ENCODE data around the gene FOXL1. TPM values are rescaled to one million over a fixed set of nuclear protein-coding genes. Genes with fewer than 3 reads are reported as not detected.

Gene FOXL1
- total and polyA plus RNA-seq, 4 donors, result 0.41 to 2.5 (median 1.4) TPM

GRCh38 chr16:86597880-86598606, 19.7 kb downstream of the FOXL1 start:
- Histone ChIP-seq H3K4me3 (no peak overlapping the region), H3K27ac (ENCODE audit: low read depth in 1 of 2, low read length in 1 of 2) (no peak overlapping the region), H3K4me1 (ENCODE audit: control insufficient read depth in 5 of 5, insufficient read depth in 5 of 5, low read length in 5 of 5) (peaks cover 0 to 8% (median 0%) of the 10 kb centered on the region in 5 donors), H3K36me3 (ENCODE audit: control insufficient read depth in 4 of 4, insufficient read depth in 4 of 4, low read length in 4 of 4) (no peaks in the 10 kb centered on the region), H3K9ac (ENCODE audit: insufficient read depth in 1 of 2, low read length in 2 of 2) (no peak overlapping the region), H3K27me3 (ENCODE audit: control insufficient read depth in 3 of 3, insufficient read depth in 3 of 3, low read length in 2 of 3) (peaks cover 0 to 49% (median 42%) of the 10 kb centered on the region in 3 donors), H3K9me3 (ENCODE audit: control insufficient read depth in 4 of 4, insufficient read depth in 3 of 4, low read length in 3 of 4) (no peaks in the 10 kb centered on the region)
- WGBS, 2 donors, result 45 to 61% methylated on average over 7 of the region's 7 CpGs
- DNase-seq (no peak), ATAC-seq (ENCODE audit: insufficient read depth, low FRiP score) (no peak)
- TF ChIP-seq, protein P1, sequence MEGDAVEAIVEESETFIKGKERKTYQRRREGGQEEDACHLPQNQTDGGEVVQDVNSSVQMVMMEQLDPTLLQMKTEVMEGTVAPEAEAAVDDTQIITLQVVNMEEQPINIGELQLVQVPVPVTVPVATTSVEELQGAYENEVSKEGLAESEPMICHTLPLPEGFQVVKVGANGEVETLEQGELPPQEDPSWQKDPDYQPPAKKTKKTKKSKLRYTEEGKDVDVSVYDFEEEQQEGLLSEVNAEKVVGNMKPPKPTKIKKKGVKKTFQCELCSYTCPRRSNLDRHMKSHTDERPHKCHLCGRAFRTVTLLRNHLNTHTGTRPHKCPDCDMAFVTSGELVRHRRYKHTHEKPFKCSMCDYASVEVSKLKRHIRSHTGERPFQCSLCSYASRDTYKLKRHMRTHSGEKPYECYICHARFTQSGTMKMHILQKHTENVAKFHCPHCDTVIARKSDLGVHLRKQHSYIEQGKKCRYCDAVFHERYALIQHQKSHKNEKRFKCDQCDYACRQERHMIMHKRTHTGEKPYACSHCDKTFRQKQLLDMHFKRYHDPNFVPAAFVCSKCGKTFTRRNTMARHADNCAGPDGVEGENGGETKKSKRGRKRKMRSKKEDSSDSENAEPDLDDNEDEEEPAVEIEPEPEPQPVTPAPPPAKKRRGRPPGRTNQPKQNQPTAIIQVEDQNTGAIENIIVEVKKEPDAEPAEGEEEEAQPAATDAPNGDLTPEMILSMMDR (IDR thresholded peaks at IDR 0.05; ENCODE audit: control extremely low read depth, extremely low read depth), result no peak

GRCh38 chr16:86598607-86599565, 20.5 kb downstream of the FOXL1 start:
- WGBS, 2 donors, result 52 to 60% methylated on average over 22 of the region's 22 CpGs
- peaks cover 0 to 42% (median 35%) of the 10 kb centered on the region in 3 donors for H3K27me3 ChIP-seq (ENCODE audit: control insufficient read depth in 3 of 3, insufficient read depth in 3 of 3, low read length in 2 of 3)
- no peak for DNase-seq
- H3K4me3 ChIP-seq, result no peak overlapping the region
- no peak overlapping the region for H3K27ac ChIP-seq (ENCODE audit: low read depth in 1 of 2, low read length in 1 of 2)
- TF ChIP-seq, protein P1 (IDR thresholded peaks at IDR 0.05; ENCODE audit: control extremely low read depth, extremely low read depth), result no peak
- no peaks in the 10 kb centered on the region for H3K36me3 ChIP-seq (ENCODE audit: control insufficient read depth in 4 of 4, insufficient read depth in 4 of 4, low read length in 4 of 4)
- peaks cover 0 to 8% (median 0%) of the 10 kb centered on the region in 5 donors for H3K4me1 ChIP-seq (ENCODE audit: control insufficient read depth in 5 of 5, insufficient read depth in 5 of 5, low read length in 5 of 5)
- H3K9ac ChIP-seq (ENCODE audit: insufficient read depth in 1 of 2, low read length in 2 of 2), result no peak overlapping the region
- ATAC-seq (ENCODE audit: insufficient read depth, low FRiP score), result no peak
- H3K9me3 ChIP-seq (ENCODE audit: control insufficient read depth in 4 of 4, insufficient read depth in 3 of 4, low read length in 3 of 4), result no peaks in the 10 kb centered on the region

- TF ChIP-seq, protein P1 (IDR thresholded peaks at IDR 0.05; ENCODE audit: control extremely low read depth, extremely low read depth), result no peak
- Histone ChIP-seq H3K9ac (ENCODE audit: insufficient read depth in 1 of 2, low read length in 2 of 2) (no peak overlapping the region), H3K36me3 (ENCODE audit: control insufficient read depth in 4 of 4, insufficient read depth in 4 of 4, low read length in 4 of 4) (no peaks in the 10 kb centered on the region), H3K4me3 (no peak overlapping the region), H3K27me3 (ENCODE audit: control insufficient read depth in 3 of 3, insufficient read depth in 3 of 3, low read length in 2 of 3) (peaks cover 4 to 25% (median 16%) of the 10 kb centered on the region in 3 donors), H3K9me3 (ENCODE audit: control insufficient read depth in 4 of 4, insufficient read depth in 3 of 4, low read length in 3 of 4) (no peaks in the 10 kb centered on the region), H3K4me1 (ENCODE audit: control insufficient read depth in 5 of 5, insufficient read depth in 5 of 5, low read length in 5 of 5) (peaks cover 0 to 6% (median 0%) of the 10 kb centered on the region in 5 donors), H3K27ac (ENCODE audit: low read depth in 1 of 2, low read length in 1 of 2) (no peak overlapping the region)
- DNase-seq, result no peak
- ATAC-seq (ENCODE audit: insufficient read depth, low FRiP score), result no peak
- WGBS, 2 donors, result 90 to 97% methylated on average over 2 of the region's 2 CpGs
Measured at GRCh38 chr16:86601356-86601755, 23.0 kb downstream of the FOXL1 start.

Data from lung (tissue), 12 donors.